Liver (tissue), 9 donors: ENCODE results near the gene LEMD2. TPM values are rescaled to one million over a fixed set of nuclear protein-coding genes. Genes with fewer than 3 reads are reported as not detected.

Experiments
- DNase-seq: peaks from one replicate; pipeline ENCODE4 v3.0.0-alpha.2; 2017; ENCODE audit warnings: low spot score
- H3K27ac ChIP-seq, 2 donors: one replicate each; pipeline ENCODE4 v1.7.0; 2013; ENCODE audit warnings: inconsistent platforms in 2 of 2, low read length in 2 of 2, control low read depth in 1 of 2, low read depth in 1 of 2, mild to moderate bottlenecking in 1 of 2
- H3K27me3 ChIP-seq, 4 donors: one replicate each; pipeline versions ENCODE4 v1.6.1 to v1.7.0; 2013; ENCODE audit warnings: low read length in 3 of 4, inconsistent platforms in 1 of 4, mild to moderate bottlenecking in 1 of 4, moderate library complexity in 1 of 4; ENCODE audit not compliant: control insufficient read depth in 4 of 4, insufficient read depth in 4 of 4
- H3K36me3 ChIP-seq, 4 donors: one replicate each; pipeline versions ENCODE4 v1.6.1 to v1.7.0; 2013; ENCODE audit warnings: low read length in 3 of 4, mild to moderate bottlenecking in 3 of 4, low read depth in 1 of 4, moderate library complexity in 1 of 4; ENCODE audit not compliant: control insufficient read depth in 4 of 4, insufficient read depth in 3 of 4
- H3K4me1 ChIP-seq, 4 donors: one replicate each; pipeline versions ENCODE4 v1.6.1 to v1.7.0; 2013; ENCODE audit warnings: low read length in 3 of 4, mild to moderate bottlenecking in 3 of 4, moderate library complexity in 1 of 4; ENCODE audit not compliant: control insufficient read depth in 4 of 4, insufficient read depth in 4 of 4
- H3K4me3 ChIP-seq, 3 donors: one replicate each; pipeline versions ENCODE4 v1.6.1 to v1.7.0; 2013; ENCODE audit warnings: low read length in 3 of 3, control low read depth in 1 of 3, low read depth in 1 of 3, mild to moderate bottlenecking in 1 of 3
- H3K9ac ChIP-seq, 2 donors: one replicate each; pipeline ENCODE4 v1.7.0; 2013; ENCODE audit warnings: low read length in 2 of 2, mild to moderate bottlenecking in 2 of 2, moderate library complexity in 2 of 2, control low read depth in 1 of 2, low read depth in 1 of 2
- H3K9me3 ChIP-seq, 4 donors: one replicate each; pipeline versions ENCODE4 v1.6.1 to v1.7.0; 2013; ENCODE audit warnings: low read length in 3 of 4; ENCODE audit not compliant: control insufficient read depth in 4 of 4
- CTCF ChIP-seq: fragments of 150-350 bp; IDR thresholded peaks from 2 replicates; pipeline ENCODE4 v1.5.1; 2017; ENCODE audit warnings: improper control_type of control experiment, low read depth, low read length; ENCODE audit not compliant: missing input control
- EGR1 ChIP-seq, 2 donors: IDR thresholded peaks; 2 replicates each; pipeline ENCODE4 v1.6.1; 2016 to 2018; ENCODE audit warnings: antibody characterized with exemption in 2 of 2, low read depth in 2 of 2
- GABPA ChIP-seq, 2 donors: IDR thresholded peaks in 1 of 2; conservative IDR thresholded peaks in 1 of 2; 2 replicates each; pipeline ENCODE4 v1.6.1; 2016; ENCODE audit warnings: antibody characterized with exemption in 2 of 2, mild to moderate bottlenecking in 1 of 2, moderate library complexity in 1 of 2
- HNF4A ChIP-seq, 2 donors: conservative IDR thresholded peaks; 2 replicates each; pipeline ENCODE4 v1.6.1; 2016; ENCODE audit warnings: antibody characterized with exemption in 2 of 2, mild to moderate bottlenecking in 2 of 2
- HNF4G ChIP-seq: IDR thresholded peaks from 2 replicates; pipeline ENCODE4 v1.6.1; 2016; ENCODE audit warnings: antibody characterized with exemption
- JUND ChIP-seq, 2 donors: IDR thresholded peaks; 2 replicates each; pipeline ENCODE4 v1.6.1; 2016; ENCODE audit warnings: antibody characterized with exemption in 2 of 2
- NR2F2 ChIP-seq: IDR thresholded peaks from 2 replicates; pipeline ENCODE4 v1.6.1; 2016; ENCODE audit warnings: antibody characterized with exemption
- RAD21 ChIP-seq, 2 donors: IDR thresholded peaks; 2 replicates each; pipeline ENCODE4 v1.6.1; 2016; ENCODE audit warnings: antibody characterized with exemption in 2 of 2, mild to moderate bottlenecking in 2 of 2
- SP1 ChIP-seq: IDR thresholded peaks from 2 replicates; pipeline ENCODE4 v1.6.1; 2018; ENCODE audit warnings: antibody characterized with exemption, mild to moderate bottlenecking
- TAF1 ChIP-seq: conservative IDR thresholded peaks from 2 replicates; pipeline ENCODE4 v1.6.1; 2016; ENCODE audit warnings: antibody characterized with exemption, mild to moderate bottlenecking
- YY1 ChIP-seq: IDR thresholded peaks from 2 replicates; pipeline ENCODE4 v1.6.1; 2016; ENCODE audit warnings: antibody characterized with exemption, mild to moderate bottlenecking
- WGBS: extraction: QIAGEN DNeasy Blood & Tissue Kit; methylation state at CpG from one replicate; pipeline ENCODE4 v1.1.7; 2013; 5-methylcytosine and 5-hydroxymethylcytosine counted together
- polyA plus RNA-seq, 2 donors: library from polyadenylated mRNA; stranded (reverse) in 1 of 2; unstranded in 1 of 2; fragments of 200-250 nt in 1 of 2; fragments of >200 nt in 1 of 2; fragmentation: Nextera tagmentation in 1 of 2; extraction: Ambion mirVana in 1 of 2; gene quantifications; one replicate each; pipeline versions ENCODE4 v1.2.1 to v1.2.3, GENCODE V29; 2013 to 2015
- total RNA-seq, 2 donors: library from RNA; depleted of rRNA; stranded (reverse); fragments of >200 nt; gene quantifications; one replicate each; pipeline ENCODE4 v1.2.3, GENCODE V29; 2014
- TF ChIP-seq, protein P1 (sequence below): IDR thresholded peaks from 2 replicates; pipeline ENCODE4 v1.6.1; 2016; ENCODE audit warnings: antibody characterized with exemption, mild to moderate bottlenecking
- TF ChIP-seq, protein P2 (sequence below): IDR thresholded peaks from 2 replicates; pipeline ENCODE4 v1.6.1; 2016; ENCODE audit warnings: antibody characterized with exemption
- donor health status: healthy.
- donor health status: healthy.
- donor health status: healthy.
- donor health status: healthy.
- donor health status: healthy.

LEMD2 gene
- total and polyA plus RNA-seq, 4 donors: 6.5 to 23.1 (median 16.6) TPM

DNA sequence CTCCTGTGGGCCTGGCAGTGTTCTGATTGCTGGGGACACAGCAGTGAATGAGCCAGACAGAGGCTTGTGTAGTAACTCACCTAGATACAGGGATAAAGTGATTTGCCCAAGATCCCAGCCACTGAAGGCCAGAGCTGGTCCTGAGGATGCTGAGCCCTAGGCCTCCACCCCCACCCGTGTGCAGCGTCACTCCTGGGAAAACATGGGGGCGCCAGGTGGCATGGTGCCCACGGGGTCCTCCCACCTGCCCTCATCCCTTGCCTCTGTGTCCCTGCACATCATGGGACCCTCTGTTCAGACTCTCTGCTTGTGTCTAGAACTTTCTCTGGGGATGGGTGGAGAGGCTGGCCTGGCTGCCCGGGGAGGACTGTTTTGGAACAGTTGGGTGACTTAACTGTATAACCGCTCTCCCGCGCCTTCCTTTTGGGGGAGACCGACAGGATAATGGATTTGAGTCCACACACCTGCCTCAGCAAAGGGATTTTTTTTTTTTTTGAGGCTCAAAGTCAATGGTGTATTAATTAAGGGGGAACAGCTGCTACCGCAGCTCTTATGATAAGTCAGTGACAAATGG, 19.6 kb downstream of the LEMD2 start (continued):
- TF ChIP-seq, protein P1, sequence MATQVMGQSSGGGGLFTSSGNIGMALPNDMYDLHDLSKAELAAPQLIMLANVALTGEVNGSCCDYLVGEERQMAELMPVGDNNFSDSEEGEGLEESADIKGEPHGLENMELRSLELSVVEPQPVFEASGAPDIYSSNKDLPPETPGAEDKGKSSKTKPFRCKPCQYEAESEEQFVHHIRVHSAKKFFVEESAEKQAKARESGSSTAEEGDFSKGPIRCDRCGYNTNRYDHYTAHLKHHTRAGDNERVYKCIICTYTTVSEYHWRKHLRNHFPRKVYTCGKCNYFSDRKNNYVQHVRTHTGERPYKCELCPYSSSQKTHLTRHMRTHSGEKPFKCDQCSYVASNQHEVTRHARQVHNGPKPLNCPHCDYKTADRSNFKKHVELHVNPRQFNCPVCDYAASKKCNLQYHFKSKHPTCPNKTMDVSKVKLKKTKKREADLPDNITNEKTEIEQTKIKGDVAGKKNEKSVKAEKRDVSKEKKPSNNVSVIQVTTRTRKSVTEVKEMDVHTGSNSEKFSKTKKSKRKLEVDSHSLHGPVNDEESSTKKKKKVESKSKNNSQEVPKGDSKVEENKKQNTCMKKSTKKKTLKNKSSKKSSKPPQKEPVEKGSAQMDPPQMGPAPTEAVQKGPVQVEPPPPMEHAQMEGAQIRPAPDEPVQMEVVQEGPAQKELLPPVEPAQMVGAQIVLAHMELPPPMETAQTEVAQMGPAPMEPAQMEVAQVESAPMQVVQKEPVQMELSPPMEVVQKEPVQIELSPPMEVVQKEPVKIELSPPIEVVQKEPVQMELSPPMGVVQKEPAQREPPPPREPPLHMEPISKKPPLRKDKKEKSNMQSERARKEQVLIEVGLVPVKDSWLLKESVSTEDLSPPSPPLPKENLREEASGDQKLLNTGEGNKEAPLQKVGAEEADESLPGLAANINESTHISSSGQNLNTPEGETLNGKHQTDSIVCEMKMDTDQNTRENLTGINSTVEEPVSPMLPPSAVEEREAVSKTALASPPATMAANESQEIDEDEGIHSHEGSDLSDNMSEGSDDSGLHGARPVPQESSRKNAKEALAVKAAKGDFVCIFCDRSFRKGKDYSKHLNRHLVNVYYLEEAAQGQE: no peak

GRCh38 chr6:33768644-33769120, 20.2 kb downstream of the LEMD2 start:
- Histone ChIP-seq H3K27ac (no peak overlapping the region), H3K9me3 (no peaks in the 10 kb centered on the region), H3K27me3 (no peaks in the 10 kb centered on the region), H3K36me3 (peaks cover 0 to 13% (median 1%) of the 10 kb centered on the region in 4 donors), H3K9ac (no peak overlapping the region), H3K4me3 (no peak overlapping the region), H3K4me1 (peaks cover 0 to 11% (median 5%) of the 10 kb centered on the region in 4 donors)
- 36% methylated on average over 7 of the region's 7 CpGs for WGBS
- TF ChIP-seq RAD21 (IDR thresholded peaks at IDR 0.05): peak; percentile 82 to 92
- peak; percentile 78 for TF ChIP-seq CTCF
- no peak for TF ChIP-seq HNF4A (conservative IDR thresholded peaks at IDR 0.05)
- peak; percentile 83 for DNase-seq

- 83% methylated on average over 11 of the region's 11 CpGs for WGBS
Observed at GRCh38 chr6:33766921-33767907, 21.7 kb downstream of the LEMD2 start.

More at GRCh38 chr6:33766921-33767907, 21.7 kb downstream of the LEMD2 start:
- TF ChIP-seq JUND (IDR thresholded peaks at IDR 0.05): no peak
- TF ChIP-seq, protein P2, sequence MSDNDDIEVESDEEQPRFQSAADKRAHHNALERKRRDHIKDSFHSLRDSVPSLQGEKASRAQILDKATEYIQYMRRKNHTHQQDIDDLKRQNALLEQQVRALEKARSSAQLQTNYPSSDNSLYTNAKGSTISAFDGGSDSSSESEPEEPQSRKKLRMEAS: no peak
- TF ChIP-seq GABPA (IDR thresholded peaks at IDR 0.05 in 1 of 2, conservative IDR thresholded peaks at IDR 0.05 in 1 of 2): no peak
- no peak for TF ChIP-seq RAD21 (IDR thresholded peaks at IDR 0.05)
- no peak for TF ChIP-seq CTCF
- TF ChIP-seq, protein P1: no peak
- no peak for TF ChIP-seq SP1
- no peak for TF ChIP-seq YY1
- TF ChIP-seq HNF4G: no peak
- no peak for TF ChIP-seq TAF1
- TF ChIP-seq EGR1 (IDR thresholded peaks at IDR 0.05; ENCODE audit: low read depth in 2 of 2): no peak
- no peak for TF ChIP-seq HNF4A (conservative IDR thresholded peaks at IDR 0.05)
- no peak for TF ChIP-seq NR2F2
- DNase-seq: no peak
- Histone ChIP-seq H3K27me3 (no peaks in the 10 kb centered on the region), H3K9me3 (no peaks in the 10 kb centered on the region), H3K9ac (no peak overlapping the region), H3K4me1 (peaks cover 0 to 14% (median 5%) of the 10 kb centered on the region in 4 donors), H3K27ac (no peak overlapping the region), H3K36me3 (no peaks in the 10 kb centered on the region), H3K4me3 (no peak overlapping the region)
